Measurements from ENCODE around the gene FUZ.

Gene FUZ

DNA sequence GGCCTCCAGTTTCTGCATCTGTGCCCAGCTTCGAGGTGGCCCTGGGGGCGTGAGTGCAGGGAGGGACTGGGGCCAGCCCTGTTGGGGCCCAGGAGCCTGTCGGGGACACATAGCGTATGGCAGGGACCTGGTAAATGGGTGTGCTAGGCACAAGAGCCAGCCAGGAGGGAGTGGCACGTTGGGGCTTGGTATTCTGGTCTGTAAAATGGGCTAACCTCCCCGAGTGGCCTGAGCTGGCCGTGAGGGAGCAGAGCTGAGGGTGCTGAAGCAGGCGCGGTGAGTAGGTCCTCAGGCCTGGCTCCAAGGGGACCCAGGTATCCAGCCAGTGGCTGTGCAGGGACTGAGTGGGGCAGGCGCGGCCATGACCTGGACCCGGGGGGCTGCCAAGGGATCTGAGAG, 42.2 kb upstream of the FUZ start:
- H3K4me3 ChIP-seq (ENCODE audit: low read length): no peak overlapping the region
- TF ChIP-seq, protein P1, sequence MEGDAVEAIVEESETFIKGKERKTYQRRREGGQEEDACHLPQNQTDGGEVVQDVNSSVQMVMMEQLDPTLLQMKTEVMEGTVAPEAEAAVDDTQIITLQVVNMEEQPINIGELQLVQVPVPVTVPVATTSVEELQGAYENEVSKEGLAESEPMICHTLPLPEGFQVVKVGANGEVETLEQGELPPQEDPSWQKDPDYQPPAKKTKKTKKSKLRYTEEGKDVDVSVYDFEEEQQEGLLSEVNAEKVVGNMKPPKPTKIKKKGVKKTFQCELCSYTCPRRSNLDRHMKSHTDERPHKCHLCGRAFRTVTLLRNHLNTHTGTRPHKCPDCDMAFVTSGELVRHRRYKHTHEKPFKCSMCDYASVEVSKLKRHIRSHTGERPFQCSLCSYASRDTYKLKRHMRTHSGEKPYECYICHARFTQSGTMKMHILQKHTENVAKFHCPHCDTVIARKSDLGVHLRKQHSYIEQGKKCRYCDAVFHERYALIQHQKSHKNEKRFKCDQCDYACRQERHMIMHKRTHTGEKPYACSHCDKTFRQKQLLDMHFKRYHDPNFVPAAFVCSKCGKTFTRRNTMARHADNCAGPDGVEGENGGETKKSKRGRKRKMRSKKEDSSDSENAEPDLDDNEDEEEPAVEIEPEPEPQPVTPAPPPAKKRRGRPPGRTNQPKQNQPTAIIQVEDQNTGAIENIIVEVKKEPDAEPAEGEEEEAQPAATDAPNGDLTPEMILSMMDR (IDR thresholded peaks at IDR 0.05; ENCODE audit: insufficient read depth, low read depth, low read length, missing control alignments): no peak
- DNase-seq (ENCODE audit: low read depth): no peak

DNA sequence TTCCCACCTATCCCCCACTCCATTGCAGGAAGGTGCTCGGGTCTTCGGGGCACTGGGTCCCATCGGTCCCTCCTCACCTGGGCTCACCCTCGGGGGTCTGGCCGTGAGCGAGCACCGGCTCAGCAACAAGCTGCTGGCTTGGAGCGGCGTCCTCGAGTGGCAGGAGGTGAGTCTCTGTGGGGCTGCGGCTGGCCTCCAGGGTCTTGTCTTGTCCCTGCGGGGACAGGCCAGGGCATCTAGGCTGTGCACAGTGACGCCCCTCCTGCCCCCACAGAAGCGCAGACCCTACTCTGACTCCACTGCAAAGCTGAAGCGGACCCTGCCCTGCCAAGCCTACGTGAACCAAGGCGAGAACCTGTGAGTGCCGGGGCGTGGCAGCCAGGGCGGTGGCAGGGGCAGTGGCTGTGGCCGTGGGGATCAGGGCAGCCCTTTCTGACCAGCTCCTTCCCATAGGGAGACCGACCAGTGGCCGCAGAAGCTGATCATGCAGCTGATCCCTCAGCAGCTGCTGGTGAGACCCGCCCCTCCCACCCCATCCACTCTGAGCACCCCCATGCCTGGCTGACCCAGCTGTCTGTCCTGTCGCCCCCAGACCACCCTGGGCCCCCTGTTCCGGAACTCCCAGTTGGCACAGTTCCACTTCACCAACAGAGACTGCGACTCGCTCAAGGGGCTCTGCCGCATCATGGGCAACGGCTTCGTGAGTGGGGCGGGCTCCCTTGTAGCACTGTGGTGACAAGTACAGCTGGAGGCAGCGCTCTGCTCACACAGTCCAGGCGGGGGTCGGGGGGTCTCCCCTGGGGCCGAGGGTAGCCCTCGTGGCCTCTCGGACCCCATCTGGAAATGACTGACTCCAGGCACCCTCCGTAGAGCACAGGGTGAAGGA, 41.5 kb upstream of the FUZ start:
- TF ChIP-seq, protein P1 (IDR thresholded peaks at IDR 0.05; ENCODE audit: insufficient read depth, low read depth, low read length, missing control alignments): no peak
- no peak overlapping the region for H3K4me3 ChIP-seq (ENCODE audit: low read length)
- DNase-seq (ENCODE audit: low read depth): no peak

DNA sequence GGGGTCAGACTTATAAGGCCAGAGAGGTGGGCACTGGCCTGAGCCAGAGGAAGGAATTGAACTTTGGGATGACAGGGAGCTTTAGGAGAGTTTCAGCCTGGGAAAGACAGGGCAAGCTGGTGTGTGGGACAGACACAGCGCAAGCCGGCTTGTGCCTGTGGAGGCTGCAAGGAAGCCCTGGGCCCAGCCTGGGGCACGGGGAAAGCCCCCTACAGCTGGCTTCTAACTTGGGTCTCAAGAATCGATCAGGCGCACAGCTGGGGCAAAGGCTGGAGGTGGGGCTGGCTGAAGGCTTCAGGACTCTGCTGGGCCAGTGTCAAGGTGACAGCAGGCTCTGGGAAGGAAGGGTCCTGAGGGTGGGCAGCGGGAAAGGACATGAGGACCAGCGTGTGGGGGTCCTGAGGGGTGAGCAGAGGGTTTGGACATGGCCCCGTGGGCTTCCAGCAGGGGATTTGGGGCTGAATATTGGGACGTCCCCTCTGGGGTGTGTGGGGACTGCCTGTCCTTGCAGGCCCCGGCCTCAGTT, 40.8 kb upstream of the FUZ start:
- no peak overlapping the region for H3K4me3 ChIP-seq (ENCODE audit: low read length)
- no peak for DNase-seq (ENCODE audit: low read depth)
- TF ChIP-seq, protein P1 (IDR thresholded peaks at IDR 0.05; ENCODE audit: insufficient read depth, low read depth, low read length, missing control alignments): no peak

DNA sequence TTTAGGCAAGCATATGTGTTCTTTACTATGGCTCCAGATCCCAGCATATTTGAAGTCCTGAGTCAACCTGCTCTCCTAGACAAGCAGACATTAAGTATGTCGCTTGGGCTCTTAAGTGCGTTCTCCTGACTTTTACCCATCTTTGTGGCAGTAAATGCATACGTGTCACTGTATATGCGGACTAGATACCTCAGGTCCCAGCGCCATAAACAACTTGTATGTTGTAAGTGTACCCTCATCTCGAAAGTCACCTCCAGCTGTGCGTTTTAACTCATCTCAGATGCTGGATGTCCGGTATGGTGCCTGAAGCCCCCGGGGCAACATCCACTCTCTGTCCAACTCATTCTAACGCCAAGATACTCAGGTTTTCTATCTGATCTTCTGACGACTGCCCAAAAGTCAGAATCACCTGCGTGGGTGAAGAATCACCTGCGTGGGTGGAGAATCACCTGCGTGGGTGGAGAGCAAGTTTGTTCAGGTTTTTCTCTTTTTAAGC, 39.6 kb upstream of the FUZ start:
- DNase-seq (ENCODE audit: low read depth): peak; percentile 35
- peak overlapping the region; percentile 91 for H3K4me3 ChIP-seq (ENCODE audit: low read length)
- TF ChIP-seq, protein P1 (IDR thresholded peaks at IDR 0.05; ENCODE audit: insufficient read depth, low read depth, low read length, missing control alignments): no peak

DNA sequence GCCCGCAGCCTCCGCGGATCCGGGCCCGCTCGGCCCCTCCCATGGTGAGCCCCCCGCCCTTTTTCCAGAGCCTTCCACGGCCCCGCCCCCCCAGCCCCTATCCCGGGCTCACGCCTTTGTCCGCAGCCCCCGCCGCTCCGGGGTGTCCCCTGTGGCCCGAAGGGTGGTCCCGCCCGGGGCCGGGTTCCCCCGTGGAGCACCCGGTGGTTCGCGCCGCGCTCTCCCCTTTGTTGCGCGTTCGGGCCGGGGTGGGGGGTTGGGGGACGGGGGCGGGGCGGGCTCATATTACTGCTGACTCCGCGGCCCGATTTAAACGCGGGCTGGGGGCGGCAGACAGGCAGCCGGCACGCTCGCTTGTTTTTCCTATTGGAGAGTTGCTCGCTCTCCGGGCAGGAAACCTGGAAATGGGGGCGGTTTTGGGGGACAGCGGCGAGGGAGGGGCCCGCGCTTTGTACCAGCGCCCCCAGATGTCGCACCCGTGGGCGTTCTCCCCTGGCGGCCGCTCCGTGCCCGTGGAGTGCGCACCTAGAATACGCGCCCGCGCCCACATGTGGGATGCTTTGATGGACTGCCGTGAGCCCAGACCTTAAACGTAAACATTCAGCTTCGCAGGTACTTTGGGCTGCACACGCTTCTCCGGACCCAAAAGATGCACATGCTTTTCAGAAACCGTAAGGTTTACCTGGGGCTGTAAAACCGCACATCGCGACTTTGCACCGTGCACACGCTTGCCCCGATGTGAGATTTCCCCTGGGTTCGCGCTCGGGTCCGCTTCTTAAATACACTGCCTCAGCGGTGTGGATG, 38.6 kb upstream of the FUZ start:
- peak; percentile 14 for DNase-seq (ENCODE audit: low read depth)
- TF ChIP-seq, protein P1 (IDR thresholded peaks at IDR 0.05; ENCODE audit: insufficient read depth, low read depth, low read length, missing control alignments): no peak
- peak overlapping the region; percentile 91 for H3K4me3 ChIP-seq (ENCODE audit: low read length)

DNA sequence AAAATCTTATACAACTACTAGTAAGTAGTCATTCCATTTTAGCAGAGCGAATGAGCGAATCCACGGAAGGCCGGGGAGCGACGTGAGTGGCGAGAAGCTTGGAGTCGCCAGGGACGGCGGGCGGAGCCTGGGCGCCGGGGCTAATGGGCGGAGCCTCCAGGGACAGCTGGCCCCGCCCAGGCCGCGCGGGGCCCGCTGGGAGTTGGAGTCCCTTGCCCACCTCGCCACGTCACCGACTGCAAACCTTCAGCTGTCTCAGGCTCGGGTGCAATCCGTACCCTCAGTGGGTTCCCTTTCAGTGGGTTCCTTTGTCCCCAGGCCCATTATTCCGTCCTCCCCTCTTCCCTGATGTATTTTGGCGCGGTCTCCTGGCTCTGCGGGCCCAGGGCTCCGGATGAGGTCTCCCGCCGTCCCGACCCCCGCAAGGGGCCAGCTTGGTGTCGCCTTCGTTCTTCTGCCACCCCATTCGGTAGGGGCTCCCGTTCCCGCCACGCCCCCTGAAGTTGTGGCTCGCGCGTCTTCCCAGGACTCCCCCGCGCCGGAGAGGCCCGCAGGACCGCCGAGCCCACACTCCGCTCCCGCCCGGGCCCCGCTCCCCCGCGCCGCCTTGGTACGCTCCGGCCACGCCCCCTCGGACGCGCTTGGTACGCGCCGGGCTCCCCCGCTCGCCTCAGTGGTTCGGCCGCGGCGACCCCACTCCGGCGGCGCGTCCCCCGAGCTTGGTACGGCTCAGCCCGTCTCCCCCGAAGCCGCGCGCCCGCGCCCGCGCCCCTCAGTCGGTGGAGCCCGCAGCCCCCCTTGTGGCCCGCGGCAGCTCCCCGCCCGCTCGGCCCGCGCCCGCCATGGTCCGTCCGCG, 37.6 kb upstream of the FUZ start, which contains the start of gene PTOV1:
PTOV1 (plus strand) TSS at position 673 of the 856 bp plus-strand sequence.
- DNase-seq (ENCODE audit: low read depth): peak; percentile 93
- TF ChIP-seq, protein P1 (IDR thresholded peaks at IDR 0.05; ENCODE audit: insufficient read depth, low read depth, low read length, missing control alignments): no peak
- peak within 1 kb of the TSS; percentile 91 for H3K4me3 ChIP-seq (ENCODE audit: low read length)
